ENCODE data around the gene ORMDL1. TPM values are rescaled to one million over a fixed set of nuclear protein-coding genes. Genes with fewer than 3 reads are reported as not detected.

Gene ORMDL1
- total RNA-seq, 1 experiment from 2014 or later, result 83.0 TPM

DNA sequence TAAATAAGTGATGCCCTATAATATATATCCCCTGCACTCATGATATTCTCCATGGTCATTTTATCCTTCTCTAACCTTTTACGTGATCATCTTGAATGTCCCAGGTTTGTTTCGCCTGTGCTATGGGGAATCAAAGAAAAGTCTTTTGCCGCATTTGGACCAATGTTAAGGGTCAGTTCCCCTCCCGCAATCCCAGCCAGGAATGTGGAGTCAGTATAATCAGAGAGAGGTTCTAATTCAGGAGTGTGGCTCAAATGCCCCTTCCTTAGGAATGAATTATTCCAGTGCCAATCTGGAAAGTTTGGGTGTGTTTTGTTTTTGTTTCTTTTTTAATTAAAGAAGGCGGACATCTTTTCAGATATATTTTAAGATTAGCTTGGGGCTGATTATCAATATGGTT is 41.9 kb upstream of the ORMDL1 start:
- no peaks in the 10 kb centered on the region for H3K9me3 Mint-ChIP-seq (ENCODE audit: unreplicated experiment)
- TF ChIP-seq, protein P1, sequence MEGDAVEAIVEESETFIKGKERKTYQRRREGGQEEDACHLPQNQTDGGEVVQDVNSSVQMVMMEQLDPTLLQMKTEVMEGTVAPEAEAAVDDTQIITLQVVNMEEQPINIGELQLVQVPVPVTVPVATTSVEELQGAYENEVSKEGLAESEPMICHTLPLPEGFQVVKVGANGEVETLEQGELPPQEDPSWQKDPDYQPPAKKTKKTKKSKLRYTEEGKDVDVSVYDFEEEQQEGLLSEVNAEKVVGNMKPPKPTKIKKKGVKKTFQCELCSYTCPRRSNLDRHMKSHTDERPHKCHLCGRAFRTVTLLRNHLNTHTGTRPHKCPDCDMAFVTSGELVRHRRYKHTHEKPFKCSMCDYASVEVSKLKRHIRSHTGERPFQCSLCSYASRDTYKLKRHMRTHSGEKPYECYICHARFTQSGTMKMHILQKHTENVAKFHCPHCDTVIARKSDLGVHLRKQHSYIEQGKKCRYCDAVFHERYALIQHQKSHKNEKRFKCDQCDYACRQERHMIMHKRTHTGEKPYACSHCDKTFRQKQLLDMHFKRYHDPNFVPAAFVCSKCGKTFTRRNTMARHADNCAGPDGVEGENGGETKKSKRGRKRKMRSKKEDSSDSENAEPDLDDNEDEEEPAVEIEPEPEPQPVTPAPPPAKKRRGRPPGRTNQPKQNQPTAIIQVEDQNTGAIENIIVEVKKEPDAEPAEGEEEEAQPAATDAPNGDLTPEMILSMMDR (IDR thresholded peaks at IDR 0.05; ENCODE audit: unreplicated experiment), result no peak
- no peak overlapping the region for H3K4me3 Mint-ChIP-seq (ENCODE audit: unreplicated experiment)
- no peak overlapping the region for H3K27ac Mint-ChIP-seq (ENCODE audit: low read depth, unreplicated experiment)
- no TSS peak for BruUV-seq (replicated peaks)
- peaks cover 6% of the 10 kb centered on the region for H3K4me1 Mint-ChIP-seq (ENCODE audit: insufficient read depth, unreplicated experiment)
- DNase-seq (ENCODE audit: unreplicated experiment), result no peak
- no peaks in the 10 kb centered on the region for H3K27me3 Mint-ChIP-seq (ENCODE audit: insufficient read depth, unreplicated experiment)
- peaks cover 27% of the 10 kb centered on the region for H3K36me3 Mint-ChIP-seq (ENCODE audit: insufficient read depth, unreplicated experiment)
- CTCF ChIA-PET, result no interaction called here
- POLR2A ChIA-PET, result no interaction called here
- intact Hi-C loops (cut with micrococcal nuclease), result no loop called here

DNA sequence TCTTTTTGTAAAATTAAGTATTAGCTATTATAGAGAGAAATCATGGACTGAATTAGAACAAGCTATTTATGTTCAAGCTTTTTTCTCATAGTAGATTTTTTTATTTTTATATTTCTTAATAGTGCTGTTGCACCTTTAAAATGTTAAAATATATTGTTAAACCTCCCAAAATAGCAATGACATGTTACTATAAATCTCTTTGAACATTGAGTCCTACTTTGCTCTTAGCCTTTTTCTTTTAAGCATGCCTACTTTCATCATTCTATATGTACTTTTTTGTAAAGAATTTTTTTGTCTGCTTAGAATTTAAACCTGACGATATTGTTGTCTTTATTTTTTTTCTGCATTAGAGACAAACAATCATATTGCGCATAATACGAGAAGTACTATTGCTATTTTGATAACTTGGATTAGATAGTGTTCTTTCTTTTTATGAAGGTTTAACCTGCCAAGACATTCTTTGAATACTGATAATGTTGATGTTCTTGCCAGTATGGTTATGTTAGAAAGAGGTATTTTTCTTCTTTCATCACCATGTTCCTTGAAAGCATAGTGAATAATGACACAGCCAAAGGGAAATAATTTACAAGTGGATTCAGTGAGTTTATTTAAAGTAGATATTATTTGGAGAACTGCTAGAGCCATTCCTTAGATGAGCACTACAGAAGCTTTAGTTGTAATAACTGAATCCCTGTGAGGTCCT is 40.7 kb upstream of the ORMDL1 start:
- peaks cover 26% of the 10 kb centered on the region for H3K36me3 Mint-ChIP-seq (ENCODE audit: insufficient read depth, unreplicated experiment)
- no peak overlapping the region for H3K27ac Mint-ChIP-seq (ENCODE audit: low read depth, unreplicated experiment)
- H3K4me3 Mint-ChIP-seq (ENCODE audit: unreplicated experiment), result no peak overlapping the region
- H3K4me1 Mint-ChIP-seq (ENCODE audit: insufficient read depth, unreplicated experiment), result peaks cover 6% of the 10 kb centered on the region
- TF ChIP-seq, protein P1 (IDR thresholded peaks at IDR 0.05; ENCODE audit: unreplicated experiment), result no peak
- DNase-seq (ENCODE audit: unreplicated experiment), result no peak
- ChIA-PET CTCF (no interaction called here), POLR2A (interaction anchor here (0.7 kb wide), 1 partner anchor 12 kb away, joined by 3 read pairs; no protein-coding TSS in a partner anchor)
- H3K9me3 Mint-ChIP-seq (ENCODE audit: unreplicated experiment), result no peaks in the 10 kb centered on the region
- BruUV-seq (replicated peaks), result no TSS peak
- intact Hi-C loops (cut with micrococcal nuclease), result no loop called here
- H3K27me3 Mint-ChIP-seq (ENCODE audit: insufficient read depth, unreplicated experiment), result no peaks in the 10 kb centered on the region

DNA sequence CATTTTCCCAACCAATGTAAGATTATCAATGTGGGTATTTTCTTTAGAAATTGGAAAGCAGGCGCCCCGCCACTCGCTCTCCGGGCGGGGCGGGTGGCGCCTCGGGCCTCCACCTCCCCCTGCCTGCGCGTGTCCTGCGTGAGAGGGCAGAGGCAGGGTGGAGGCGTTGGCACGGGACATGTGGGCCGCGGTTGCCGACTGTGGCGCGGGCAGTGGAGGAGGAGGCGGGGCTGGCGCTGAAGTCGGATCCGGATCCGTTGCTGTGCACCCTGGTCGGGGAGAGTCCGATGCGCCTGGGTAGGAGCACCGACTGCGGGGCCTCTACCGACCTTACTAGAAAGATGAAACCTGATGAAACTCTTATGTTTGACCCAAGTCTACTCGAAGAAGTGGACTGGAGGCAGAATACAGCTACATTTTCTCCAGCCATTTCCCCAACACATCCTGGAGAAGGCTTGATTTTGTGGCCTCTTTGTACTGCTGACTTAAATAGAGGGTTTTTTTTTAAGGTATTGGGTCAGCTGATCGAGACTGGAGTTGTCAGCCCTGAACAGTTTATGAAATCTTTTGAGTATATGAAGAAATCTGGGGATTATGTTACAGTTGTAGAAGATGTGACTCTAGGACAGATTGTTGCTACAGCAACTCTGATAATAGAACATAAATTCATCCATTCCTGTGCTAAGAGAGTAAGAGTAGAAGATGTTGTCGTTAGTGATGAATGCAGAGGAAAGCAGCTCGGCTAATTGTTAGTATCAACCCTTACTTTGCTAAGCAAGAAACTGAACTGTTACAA is 38.0 kb upstream of the ORMDL1 start:
- DNase-seq (ENCODE audit: unreplicated experiment), result peak; percentile 27
- ChIA-PET POLR2A (interaction anchor here (0.7 kb wide), 1 partner anchor 317 kb away, joined by 3 read pairs; no protein-coding TSS in a partner anchor), CTCF (no interaction called here)
- intact Hi-C loops (cut with micrococcal nuclease), result no loop called here
- H3K4me3 Mint-ChIP-seq (ENCODE audit: unreplicated experiment), result no peak overlapping the region
- no peaks in the 10 kb centered on the region for H3K9me3 Mint-ChIP-seq (ENCODE audit: unreplicated experiment)
- no TSS peak for BruUV-seq (replicated peaks)
- H3K27ac Mint-ChIP-seq (ENCODE audit: low read depth, unreplicated experiment), result no peak overlapping the region
- H3K4me1 Mint-ChIP-seq (ENCODE audit: insufficient read depth, unreplicated experiment), result peaks cover 6% of the 10 kb centered on the region
- H3K36me3 Mint-ChIP-seq (ENCODE audit: insufficient read depth, unreplicated experiment), result peaks cover 33% of the 10 kb centered on the region
- no peaks in the 10 kb centered on the region for H3K27me3 Mint-ChIP-seq (ENCODE audit: insufficient read depth, unreplicated experiment)
- TF ChIP-seq, protein P1 (IDR thresholded peaks at IDR 0.05; ENCODE audit: unreplicated experiment), result no peak

DNA sequence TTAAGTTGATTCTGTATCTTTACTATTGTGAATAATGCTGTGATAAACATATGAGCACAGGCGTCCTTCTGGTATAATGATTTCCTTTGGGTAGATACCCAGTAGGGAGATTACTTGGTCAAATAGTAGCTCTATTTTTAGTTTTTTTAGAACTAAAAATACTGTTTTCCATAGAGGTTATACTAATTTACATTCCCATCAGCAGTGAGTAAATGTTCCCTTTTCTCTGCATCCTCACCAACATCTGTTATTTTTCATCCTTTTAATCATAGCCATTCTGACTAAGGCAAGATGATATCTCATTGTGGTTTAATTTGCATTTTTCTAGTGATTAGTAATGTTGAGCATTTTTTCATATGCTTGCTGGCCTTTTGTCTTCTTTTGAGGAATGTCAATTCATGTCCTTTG is 35.2 kb upstream of the ORMDL1 start:
- TF ChIP-seq, protein P1 (IDR thresholded peaks at IDR 0.05; ENCODE audit: unreplicated experiment), result no peak
- Mint-ChIP-seq H3K9me3 (ENCODE audit: unreplicated experiment) (no peaks in the 10 kb centered on the region), H3K27ac (ENCODE audit: low read depth, unreplicated experiment) (no peak overlapping the region), H3K36me3 (ENCODE audit: insufficient read depth, unreplicated experiment) (peaks cover 54% of the 10 kb centered on the region), H3K4me1 (ENCODE audit: insufficient read depth, unreplicated experiment) (peaks cover 6% of the 10 kb centered on the region), H3K4me3 (ENCODE audit: unreplicated experiment) (no peak overlapping the region), H3K27me3 (ENCODE audit: insufficient read depth, unreplicated experiment) (no peaks in the 10 kb centered on the region)
- CTCF ChIA-PET, result interaction anchor here (1.6 kb wide), 1 partner anchor 12 kb away, joined by 3 read pairs; no protein-coding TSS in a partner anchor
- intact Hi-C loops (cut with micrococcal nuclease), result no loop called here
- DNase-seq (ENCODE audit: unreplicated experiment), result no peak
- BruUV-seq (replicated peaks), result no TSS peak
- POLR2A ChIA-PET, result no interaction called here
